RWPE2 (cell line): Measurements from ENCODE around the gene CLDN24.

Experiments
- ATAC-seq: fragments of 200-7000 bp; cut with Tn5 transposase; 3 replicates; pipeline ENCODE4 v1.9.1; 2021; ENCODE audit warnings: low read depth
- DNase-seq: peaks from one replicate; pipeline ENCODE4 v3.0.0-alpha.2; 2020; ENCODE audit warnings: low spot score
- H3K27ac ChIP-seq: fragments of 450-650 bp; 2 replicates; pipeline ENCODE4 v1.5.1; 2017; ENCODE audit warnings: mild to moderate bottlenecking; ENCODE audit not compliant: poor library complexity, severe bottlenecking
- H3K27me3 ChIP-seq: fragments of 250-450 bp; sonication (Bioruptor Pico); 2 replicates; pipeline ENCODE4 v1.5.1; 2021; ENCODE audit warnings: mild to moderate bottlenecking, moderate library complexity; ENCODE audit not compliant: insufficient read depth, poor library complexity, severe bottlenecking
- H3K36me3 ChIP-seq: fragments of 250-450 bp; sonication (Bioruptor Pico); 2 replicates; pipeline ENCODE4 v1.5.1; 2020; ENCODE audit warnings: low read depth, mild to moderate bottlenecking, moderate library complexity
- H3K4me1 ChIP-seq: fragments of 250-450 bp; sonication (Bioruptor Pico); 2 replicates; pipeline ENCODE4 v1.5.1; 2021; ENCODE audit warnings: mild to moderate bottlenecking, moderate library complexity; ENCODE audit not compliant: insufficient read depth, poor library complexity, severe bottlenecking
- H3K4me3 ChIP-seq: fragments of 250-450 bp; sonication (Bioruptor Pico); 2 replicates; pipeline ENCODE4 v1.5.1; 2021; ENCODE audit warnings: mild to moderate bottlenecking, moderate library complexity; ENCODE audit not compliant: severe bottlenecking
- H3K9me3 ChIP-seq: fragments of 250-450 bp; sonication (Bioruptor Pico); 2 replicates; pipeline ENCODE4 v1.5.1; 2021; ENCODE audit warnings: mild to moderate bottlenecking, moderate library complexity; ENCODE audit not compliant: severe bottlenecking
- TF ChIP-seq, protein P1 (sequence below): fragments of 450-650 bp; IDR thresholded peaks from one replicate; pipeline ENCODE4 v1.5.1; 2017; ENCODE audit warnings: mild to moderate bottlenecking, moderate library complexity; ENCODE audit not compliant: poor library complexity, severe bottlenecking

Gene CLDN24

DNA sequence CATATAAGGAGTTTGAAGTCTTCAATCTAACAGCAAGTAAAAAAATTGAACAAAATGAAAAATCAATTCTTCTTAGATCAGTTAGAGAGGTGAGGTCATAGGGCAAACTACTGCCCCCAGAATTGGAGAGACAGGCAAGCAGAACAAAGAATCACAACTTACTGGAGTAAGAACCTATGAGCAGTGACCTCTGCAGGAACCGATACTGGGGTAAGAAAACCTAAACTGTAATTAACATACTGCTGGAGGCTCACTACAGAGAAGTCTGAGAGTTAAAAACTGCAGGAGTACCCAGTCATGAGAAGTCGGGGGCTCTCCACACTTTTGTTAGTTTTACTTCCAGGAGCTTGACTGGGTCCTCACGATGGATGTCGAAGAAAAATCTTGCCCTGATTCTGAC is 18.2 kb downstream of the CLDN24 start:
- ATAC-seq (no peak), DNase-seq (no peak)
- Histone ChIP-seq H3K4me3 (no peak overlapping the region), H3K27ac (no peak overlapping the region), H3K9me3 (no peaks in the 10 kb centered on the region), H3K27me3 (no peaks in the 10 kb centered on the region), H3K4me1 (peaks cover 13% of the 10 kb centered on the region), H3K36me3 (peaks cover 7% of the 10 kb centered on the region)
- TF ChIP-seq, protein P1, sequence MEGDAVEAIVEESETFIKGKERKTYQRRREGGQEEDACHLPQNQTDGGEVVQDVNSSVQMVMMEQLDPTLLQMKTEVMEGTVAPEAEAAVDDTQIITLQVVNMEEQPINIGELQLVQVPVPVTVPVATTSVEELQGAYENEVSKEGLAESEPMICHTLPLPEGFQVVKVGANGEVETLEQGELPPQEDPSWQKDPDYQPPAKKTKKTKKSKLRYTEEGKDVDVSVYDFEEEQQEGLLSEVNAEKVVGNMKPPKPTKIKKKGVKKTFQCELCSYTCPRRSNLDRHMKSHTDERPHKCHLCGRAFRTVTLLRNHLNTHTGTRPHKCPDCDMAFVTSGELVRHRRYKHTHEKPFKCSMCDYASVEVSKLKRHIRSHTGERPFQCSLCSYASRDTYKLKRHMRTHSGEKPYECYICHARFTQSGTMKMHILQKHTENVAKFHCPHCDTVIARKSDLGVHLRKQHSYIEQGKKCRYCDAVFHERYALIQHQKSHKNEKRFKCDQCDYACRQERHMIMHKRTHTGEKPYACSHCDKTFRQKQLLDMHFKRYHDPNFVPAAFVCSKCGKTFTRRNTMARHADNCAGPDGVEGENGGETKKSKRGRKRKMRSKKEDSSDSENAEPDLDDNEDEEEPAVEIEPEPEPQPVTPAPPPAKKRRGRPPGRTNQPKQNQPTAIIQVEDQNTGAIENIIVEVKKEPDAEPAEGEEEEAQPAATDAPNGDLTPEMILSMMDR, result no peak

DNA sequence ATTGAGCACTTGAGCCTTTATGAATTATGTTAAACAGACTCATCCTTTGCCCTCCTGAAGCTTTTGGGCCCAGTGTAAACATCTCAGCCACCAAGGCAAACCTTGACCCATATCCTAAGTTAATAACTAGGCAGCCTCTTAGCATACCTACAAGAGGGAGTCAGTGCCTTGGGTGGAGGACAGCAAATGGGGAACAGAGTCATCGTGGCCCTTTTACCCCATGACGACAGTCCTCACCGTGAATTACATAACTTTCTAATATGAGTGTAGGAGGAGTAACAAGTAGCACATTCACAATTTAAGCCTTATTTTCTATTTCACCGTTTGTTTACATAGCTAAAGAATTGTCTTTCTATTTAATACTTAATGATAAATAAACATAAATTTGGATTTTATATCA is 18.9 kb downstream of the CLDN24 start:
- no peak for DNase-seq
- Histone ChIP-seq H3K4me3 (no peak overlapping the region), H3K27ac (no peak overlapping the region), H3K27me3 (no peaks in the 10 kb centered on the region), H3K4me1 (peaks cover 13% of the 10 kb centered on the region), H3K9me3 (no peaks in the 10 kb centered on the region), H3K36me3 (peaks cover 8% of the 10 kb centered on the region)
- TF ChIP-seq, protein P1, result no peak
- ATAC-seq, result no peak

DNA sequence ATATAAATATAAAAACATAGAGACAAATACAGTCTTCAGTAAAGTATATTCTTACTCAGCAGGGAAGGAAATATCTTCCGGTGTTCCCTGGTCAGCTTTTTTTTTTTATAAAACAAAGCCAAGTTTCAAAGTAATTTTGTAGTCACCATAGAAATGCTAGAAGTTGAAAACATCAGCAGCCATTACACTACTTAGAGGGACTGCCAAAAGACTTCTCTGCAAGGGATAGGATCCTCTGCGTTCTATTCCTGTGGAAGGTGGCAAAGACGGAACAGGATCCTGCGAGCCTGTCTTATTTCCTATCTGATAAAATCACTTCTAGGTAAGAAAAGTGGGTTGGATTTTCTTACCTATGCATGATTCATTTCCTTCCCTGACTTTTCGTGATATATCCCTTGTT is 21.6 kb downstream of the CLDN24 start:
- no peak overlapping the region for H3K4me3 ChIP-seq
- H3K9me3 ChIP-seq, result no peaks in the 10 kb centered on the region
- peaks cover 13% of the 10 kb centered on the region for H3K4me1 ChIP-seq
- peak overlapping the region; percentile 22 for H3K27ac ChIP-seq
- H3K27me3 ChIP-seq, result no peaks in the 10 kb centered on the region
- DNase-seq, result no peak
- H3K36me3 ChIP-seq, result peaks cover 16% of the 10 kb centered on the region
- TF ChIP-seq, protein P1, result no peak
- no peak for ATAC-seq

DNA sequence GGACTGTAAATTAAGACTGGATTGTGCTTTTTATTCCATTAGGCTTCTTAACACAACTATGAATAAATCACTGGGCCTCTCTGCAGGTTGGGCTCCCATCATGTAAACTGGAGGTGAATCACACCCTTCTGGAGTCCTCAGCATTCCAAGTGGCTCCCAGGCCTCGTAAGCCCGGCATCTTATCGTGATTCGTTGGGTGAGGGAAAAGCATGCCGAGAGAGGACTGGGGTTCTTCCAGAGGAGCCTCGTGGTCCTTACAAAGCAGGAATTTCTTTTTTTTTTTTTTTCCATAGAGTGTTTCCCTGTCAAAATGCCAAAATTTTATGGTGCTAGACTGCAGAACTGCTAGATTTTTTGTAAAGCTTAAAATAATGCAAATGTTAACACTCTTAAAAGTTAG is 22.2 kb downstream of the CLDN24 start:
- Histone ChIP-seq H3K4me3 (no peak overlapping the region), H3K27me3 (no peaks in the 10 kb centered on the region), H3K4me1 (peaks cover 13% of the 10 kb centered on the region), H3K9me3 (no peaks in the 10 kb centered on the region), H3K27ac (peak overlapping the region; percentile 22), H3K36me3 (peaks cover 16% of the 10 kb centered on the region)
- no peak for DNase-seq
- ATAC-seq, result 0 out of 3 replicates have a peak, but pooled peaks have one; percentile 31
- TF ChIP-seq, protein P1, result no peak

DNA sequence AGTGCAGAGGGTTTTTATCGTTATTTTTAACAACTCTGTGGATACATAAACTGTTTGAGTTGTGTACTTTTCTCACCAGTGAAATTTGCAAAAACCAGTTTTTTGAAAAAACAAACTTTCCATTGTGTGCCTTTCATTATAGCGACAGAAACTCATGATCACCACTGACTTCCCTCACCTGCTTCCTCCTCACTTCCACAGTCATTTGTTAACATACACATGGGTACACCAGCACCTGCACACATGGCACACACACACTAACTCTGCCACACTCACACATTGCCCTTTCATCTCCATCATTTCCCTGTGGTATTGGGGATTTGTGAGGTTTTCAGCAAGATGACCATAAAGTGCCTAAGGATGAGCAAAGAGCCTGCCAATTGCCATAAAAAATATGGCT is 22.8 kb downstream of the CLDN24 start:
- ATAC-seq (no peak), DNase-seq (no peak)
- Histone ChIP-seq H3K27ac (no peak overlapping the region), H3K9me3 (no peaks in the 10 kb centered on the region), H3K27me3 (no peaks in the 10 kb centered on the region), H3K4me3 (no peak overlapping the region), H3K36me3 (peaks cover 16% of the 10 kb centered on the region), H3K4me1 (peaks cover 13% of the 10 kb centered on the region)
- TF ChIP-seq, protein P1, result no peak
